Suppressor macrophage treated with lipopolysaccharide for 4 hours (primary cell): ENCODE data around the gene RAPSN.

Experiments used
- DNase-seq: peaks from one replicate; pipeline ENCODE4 v3.0.0-alpha.2; 2020

The RAPSN gene

GRCh38 chr11:47387944-47388696 lies 60.8 kb downstream of the RAPSN start:
- peak; percentile 91 for DNase-seq
